ENCODE measurements around the gene TNS1.

Gene TNS1

GRCh38 chr2:217832987-217833386 is 169.8 kb downstream of the TNS1 start:
- DNase-seq (ENCODE audit: extremely low read depth, low read depth): no peak
- no peak for TF ChIP-seq CTCF (IDR thresholded peaks at IDR 0.05; ENCODE audit: low read depth, low read length)

- DNase-seq (ENCODE audit: extremely low read depth, low read depth): no peak
- TF ChIP-seq CTCF (IDR thresholded peaks at IDR 0.05; ENCODE audit: low read depth, low read length): no peak
Measured at GRCh38 chr2:217832115-217832514, 170.7 kb downstream of the TNS1 start.

- no peak for TF ChIP-seq CTCF (IDR thresholded peaks at IDR 0.05; ENCODE audit: low read depth, low read length)
- no peak for DNase-seq (ENCODE audit: extremely low read depth, low read depth)
Measured at GRCh38 chr2:217831306-217831705, 171.5 kb downstream of the TNS1 start.

- no peak for DNase-seq (ENCODE audit: extremely low read depth, low read depth)
- TF ChIP-seq CTCF (IDR thresholded peaks at IDR 0.05; ENCODE audit: low read depth, low read length): no peak
Measured at GRCh38 chr2:217830807-217831206, 172.0 kb downstream of the TNS1 start.

- no peak for DNase-seq (ENCODE audit: extremely low read depth, low read depth)
- no peak for TF ChIP-seq CTCF (IDR thresholded peaks at IDR 0.05; ENCODE audit: low read depth, low read length)
Measured at GRCh38 chr2:217830061-217830460, 172.7 kb downstream of the TNS1 start.

- TF ChIP-seq CTCF (IDR thresholded peaks at IDR 0.05; ENCODE audit: low read depth, low read length): no peak
- DNase-seq (ENCODE audit: extremely low read depth, low read depth): no peak
Measured at GRCh38 chr2:217829420-217829819, 173.4 kb downstream of the TNS1 start.

- TF ChIP-seq CTCF (IDR thresholded peaks at IDR 0.05; ENCODE audit: low read depth, low read length): no peak
- no peak for DNase-seq (ENCODE audit: extremely low read depth, low read depth)
Measured at GRCh38 chr2:217828336-217828735, 174.5 kb downstream of the TNS1 start.
